OCI-LY7 (cell line): ENCODE results near the gene DKK3. TPM values are rescaled to one million over a fixed set of nuclear protein-coding genes. Genes with fewer than 3 reads are reported as not detected.

ENCODE experiments used
- BruUV-seq: library from RNA; stranded (reverse); fragments of 400-500 nt; replicated peaks from 2 replicates; lab custom pipeline; 2021; lab: Mats Ljungman, UMichigan
- CTCF ChIA-PET: fragments of 300-600 bp; sonication (Branson Sonifier 250); formaldehyde crosslinking; loops from one replicate; lab custom pipeline; 2022; ENCODE audit warnings: antibody characterized with exemption; ENCODE audit not compliant: unreplicated experiment; lab: Charles Lee
- POLR2A ChIA-PET: fragments of 300-600 bp; sonication (Branson Sonifier 250); formaldehyde crosslinking; loops from one replicate; lab custom pipeline; 2022; ENCODE audit warnings: antibody characterized with exemption; lab: Charles Lee
- DNase-seq: peaks from one replicate; pipeline ENCODE4 v3.0.0-alpha.2; 2015; ENCODE audit warnings: low spot score
- H2AFZ ChIP-seq: fragments of 200-600 bp; sonication (generic), shearing (Covaris generic); 2 replicates; pipeline ENCODE4 v1.6.1; 2014; ENCODE audit warnings: mild to moderate bottlenecking, antibody characterized with exemption, low read length, moderate library complexity
- H3K27ac ChIP-seq: fragments of 200-600 bp; sonication (generic); 2 replicates; pipeline ENCODE4 v1.5.1; 2014; ENCODE audit warnings: mixed run types, low read depth, mild to moderate bottlenecking, moderate library complexity, low read length, inconsistent platforms; ENCODE audit not compliant: poor library complexity, severe bottlenecking
- H3K36me3 ChIP-seq: fragments of 200-600 bp; sonication (generic); 2 replicates; pipeline ENCODE4 v1.6.1; 2014; ENCODE audit warnings: mild to moderate bottlenecking, antibody characterized with exemption, low read length, moderate library complexity, mixed read lengths; ENCODE audit not compliant: insufficient read depth
- H3K4me1 ChIP-seq: fragments of 200-600 bp; sonication (generic); 2 replicates; pipeline ENCODE4 v1.5.1; 2014; ENCODE audit warnings: mild to moderate bottlenecking, low read length; ENCODE audit not compliant: insufficient read depth, poor library complexity, severe bottlenecking
- H3K4me2 ChIP-seq: fragments of 200-600 bp; sonication (generic); 2 replicates; pipeline ENCODE4 v1.6.1; 2014; ENCODE audit warnings: mild to moderate bottlenecking, low read length
- H3K4me3 ChIP-seq: fragments of 200-600 bp; sonication (generic); 2 replicates; pipeline ENCODE4 v1.5.1; 2014; ENCODE audit warnings: mild to moderate bottlenecking, low read depth, low read length; ENCODE audit not compliant: poor library complexity, severe bottlenecking
- H3K79me2 ChIP-seq: fragments of 200-600 bp; sonication (generic); 2 replicates; pipeline ENCODE4 v1.6.1; 2016; ENCODE audit warnings: low read depth, mild to moderate bottlenecking, low read length, moderate library complexity, mixed read lengths; ENCODE audit not compliant: insufficient read depth
- H3K9me2 ChIP-seq: fragments of 200-600 bp; sonication (generic); 2 replicates; pipeline ENCODE4 v1.6.1; 2016; ENCODE audit warnings: mild to moderate bottlenecking, low read length, mixed read lengths; ENCODE audit not compliant: insufficient read depth
- H3K9me3 ChIP-seq: fragments of 200-600 bp; sonication (generic); 2 replicates; pipeline ENCODE4 v1.6.1; 2014; ENCODE audit warnings: mild to moderate bottlenecking, mixed run types, low read length, mixed read lengths
- H4K20me1 ChIP-seq: fragments of 200-600 bp; sonication (generic); 2 replicates; pipeline ENCODE4 v1.6.1; 2014; ENCODE audit warnings: mild to moderate bottlenecking, antibody characterized with exemption, low read length, moderate library complexity, mixed read lengths; ENCODE audit not compliant: insufficient read depth
- EZH2phosphoT487 ChIP-seq: fragments of 200-600 bp; sonication (generic); IDR thresholded peaks from 2 replicates; pipeline ENCODE4 v1.6.1; 2018; ENCODE audit warnings: low read depth, borderline replicate concordance, mild to moderate bottlenecking, mixed run types, antibody characterized with exemption, low read length, moderate library complexity, mixed read lengths
- intact Hi-C: fragments of 100-400 bp; cut with micrococcal nuclease; formaldehyde crosslinking; loops from one replicate; pipeline ENCODE4 v1.10.0; 2022; ENCODE audit not compliant: unreplicated experiment
- total RNA-seq, 2 experiments: library from RNA; depleted of rRNA in 1 of 2; stranded (reverse); fragments of >200 nt in 1 of 2; shearing (Covaris generic) in 1 of 2; gene quantifications; 2 replicates each; pipeline ENCODE4 v1.2.3, GENCODE V29; 2014 to 2022
- TF ChIP-seq, protein P1 (sequence below): fragments of 200-600 bp; sonication (generic); conservative IDR thresholded peaks from 2 replicates; pipeline ENCODE4 v1.5.1; 2014; ENCODE audit warnings: mild to moderate bottlenecking, antibody characterized with exemption, low read length, moderate library complexity, mixed read lengths

DKK3 gene
- total RNA-seq, 2 experiments from 2014 or later: not detected

DNA sequence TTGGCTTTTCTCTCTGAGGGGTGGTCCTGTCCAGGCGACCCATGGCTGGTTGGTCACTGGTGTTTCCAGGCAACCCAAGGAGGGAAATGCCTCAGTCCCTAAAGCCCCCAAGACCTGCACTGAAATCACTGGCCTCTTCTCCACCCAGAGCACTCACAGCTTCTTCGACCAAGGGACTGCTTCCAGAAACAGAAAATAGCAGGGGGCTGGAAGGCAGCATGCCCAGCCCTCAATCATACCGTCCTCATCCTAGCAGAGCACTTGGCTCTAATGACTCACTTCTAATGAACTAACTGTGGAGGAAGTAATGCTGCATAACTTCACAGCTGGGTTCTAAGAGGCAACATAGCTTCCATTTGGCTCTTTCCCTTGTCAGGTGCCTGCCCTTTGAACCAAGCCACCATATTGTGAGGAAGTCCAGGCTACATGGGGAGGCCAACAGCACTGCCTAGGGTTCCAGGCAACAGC lies 27.6 kb downstream of the DKK3 start:
- H3K4me2 ChIP-seq: no peak overlapping the region
- BruUV-seq: no TSS peak
- POLR2A ChIA-PET: no interaction called here

DNA sequence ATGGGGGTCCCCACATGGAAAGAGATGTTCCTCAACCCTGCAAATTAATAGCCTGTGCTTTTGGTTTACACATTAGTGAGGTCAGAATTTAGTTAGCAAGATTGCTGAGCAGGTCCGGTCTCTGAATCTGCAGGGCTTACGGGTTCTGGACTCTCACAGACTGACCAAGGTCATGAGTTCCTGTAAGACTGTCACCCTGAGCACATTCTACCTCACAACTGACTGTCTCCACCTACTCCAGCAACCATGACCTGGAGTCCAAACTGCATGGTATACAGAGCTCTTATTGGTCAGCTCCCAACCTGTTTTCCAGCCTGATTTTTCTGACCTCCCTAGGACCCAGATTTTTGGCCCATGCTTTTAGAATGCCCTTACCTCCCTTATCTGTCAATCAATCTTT lies 28.2 kb downstream of the DKK3 start:
- Histone ChIP-seq H4K20me1 (no peaks in the 10 kb centered on the region), H3K27ac (no peak overlapping the region), H2AFZ (no peak overlapping the region), H3K9me2 (no peaks in the 10 kb centered on the region), H3K36me3 (no peaks in the 10 kb centered on the region), H3K79me2 (no peaks in the 10 kb centered on the region), H3K4me2 (no peak overlapping the region), H3K9me3 (no peaks in the 10 kb centered on the region), H3K4me1 (no peaks in the 10 kb centered on the region), H3K4me3 (no peak overlapping the region)
- intact Hi-C loops: no loop called here
- TF ChIP-seq, protein P1, sequence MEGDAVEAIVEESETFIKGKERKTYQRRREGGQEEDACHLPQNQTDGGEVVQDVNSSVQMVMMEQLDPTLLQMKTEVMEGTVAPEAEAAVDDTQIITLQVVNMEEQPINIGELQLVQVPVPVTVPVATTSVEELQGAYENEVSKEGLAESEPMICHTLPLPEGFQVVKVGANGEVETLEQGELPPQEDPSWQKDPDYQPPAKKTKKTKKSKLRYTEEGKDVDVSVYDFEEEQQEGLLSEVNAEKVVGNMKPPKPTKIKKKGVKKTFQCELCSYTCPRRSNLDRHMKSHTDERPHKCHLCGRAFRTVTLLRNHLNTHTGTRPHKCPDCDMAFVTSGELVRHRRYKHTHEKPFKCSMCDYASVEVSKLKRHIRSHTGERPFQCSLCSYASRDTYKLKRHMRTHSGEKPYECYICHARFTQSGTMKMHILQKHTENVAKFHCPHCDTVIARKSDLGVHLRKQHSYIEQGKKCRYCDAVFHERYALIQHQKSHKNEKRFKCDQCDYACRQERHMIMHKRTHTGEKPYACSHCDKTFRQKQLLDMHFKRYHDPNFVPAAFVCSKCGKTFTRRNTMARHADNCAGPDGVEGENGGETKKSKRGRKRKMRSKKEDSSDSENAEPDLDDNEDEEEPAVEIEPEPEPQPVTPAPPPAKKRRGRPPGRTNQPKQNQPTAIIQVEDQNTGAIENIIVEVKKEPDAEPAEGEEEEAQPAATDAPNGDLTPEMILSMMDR: no peak
- TF ChIP-seq EZH2phosphoT487: no peak
- no TSS peak for BruUV-seq
- no peak for DNase-seq
- ChIA-PET CTCF (no interaction called here), POLR2A (no interaction called here)

More for the DNA sequence above, 27.6 kb downstream of the DKK3 start:
- Histone ChIP-seq H4K20me1 (no peaks in the 10 kb centered on the region), H3K9me2 (no peaks in the 10 kb centered on the region), H3K4me3 (no peak overlapping the region), H3K27ac (no peak overlapping the region), H2AFZ (no peak overlapping the region), H3K79me2 (no peaks in the 10 kb centered on the region), H3K36me3 (no peaks in the 10 kb centered on the region), H3K4me1 (no peaks in the 10 kb centered on the region), H3K9me3 (no peaks in the 10 kb centered on the region)
- intact Hi-C loops: no loop called here
- DNase-seq: no peak
- TF ChIP-seq, protein P1: no peak
- TF ChIP-seq EZH2phosphoT487: no peak
- CTCF ChIA-PET: no interaction called here

DNA sequence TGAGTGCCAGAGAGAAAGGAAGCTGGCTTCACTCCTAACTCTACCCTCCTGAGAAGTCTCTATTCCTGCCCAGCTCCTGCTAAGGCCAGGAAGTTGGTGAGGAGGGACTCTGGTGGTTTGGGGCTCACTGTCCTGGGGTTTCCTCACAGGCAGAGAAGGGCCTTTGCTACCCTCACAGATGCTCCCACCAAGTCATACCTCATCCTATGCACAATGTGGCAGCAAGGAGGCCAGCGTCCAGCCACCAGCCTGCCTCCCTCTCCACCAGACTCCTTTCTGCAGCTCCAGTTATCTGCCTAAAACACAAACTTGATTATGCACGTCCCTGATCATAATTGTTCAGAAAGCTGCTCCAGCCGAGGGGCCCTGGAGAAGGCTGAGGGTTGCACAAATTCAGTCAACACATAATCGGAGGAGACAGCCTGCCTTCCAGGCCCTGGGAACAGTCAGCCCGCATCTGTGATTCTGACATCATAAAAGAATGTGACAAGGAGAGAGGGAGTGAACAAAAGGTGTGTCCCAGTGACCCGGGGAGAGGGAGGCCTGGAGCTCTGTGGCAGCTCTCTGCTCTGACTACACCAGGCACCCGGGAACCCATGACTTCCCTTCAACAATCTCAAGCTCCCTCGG lies 28.8 kb downstream of the DKK3 start:
- CTCF ChIA-PET: no interaction called here
- no peaks in the 10 kb centered on the region for H4K20me1 ChIP-seq
- no peak overlapping the region for H3K4me2 ChIP-seq
- no TSS peak for BruUV-seq
- H3K9me3 ChIP-seq: no peaks in the 10 kb centered on the region
- no peak overlapping the region for H2AFZ ChIP-seq
- intact Hi-C loops: no loop called here
- no peak overlapping the region for H3K27ac ChIP-seq
- TF ChIP-seq, protein P1: no peak
- no peak for TF ChIP-seq EZH2phosphoT487
- POLR2A ChIA-PET: no interaction called here
- H3K4me1 ChIP-seq: no peaks in the 10 kb centered on the region
- no peaks in the 10 kb centered on the region for H3K79me2 ChIP-seq
- no peaks in the 10 kb centered on the region for H3K36me3 ChIP-seq
- no peak for DNase-seq
- no peaks in the 10 kb centered on the region for H3K9me2 ChIP-seq
- H3K4me3 ChIP-seq: no peak overlapping the region
